ENCODE results near the gene CHRND.

- TF ChIP-seq, protein P1, sequence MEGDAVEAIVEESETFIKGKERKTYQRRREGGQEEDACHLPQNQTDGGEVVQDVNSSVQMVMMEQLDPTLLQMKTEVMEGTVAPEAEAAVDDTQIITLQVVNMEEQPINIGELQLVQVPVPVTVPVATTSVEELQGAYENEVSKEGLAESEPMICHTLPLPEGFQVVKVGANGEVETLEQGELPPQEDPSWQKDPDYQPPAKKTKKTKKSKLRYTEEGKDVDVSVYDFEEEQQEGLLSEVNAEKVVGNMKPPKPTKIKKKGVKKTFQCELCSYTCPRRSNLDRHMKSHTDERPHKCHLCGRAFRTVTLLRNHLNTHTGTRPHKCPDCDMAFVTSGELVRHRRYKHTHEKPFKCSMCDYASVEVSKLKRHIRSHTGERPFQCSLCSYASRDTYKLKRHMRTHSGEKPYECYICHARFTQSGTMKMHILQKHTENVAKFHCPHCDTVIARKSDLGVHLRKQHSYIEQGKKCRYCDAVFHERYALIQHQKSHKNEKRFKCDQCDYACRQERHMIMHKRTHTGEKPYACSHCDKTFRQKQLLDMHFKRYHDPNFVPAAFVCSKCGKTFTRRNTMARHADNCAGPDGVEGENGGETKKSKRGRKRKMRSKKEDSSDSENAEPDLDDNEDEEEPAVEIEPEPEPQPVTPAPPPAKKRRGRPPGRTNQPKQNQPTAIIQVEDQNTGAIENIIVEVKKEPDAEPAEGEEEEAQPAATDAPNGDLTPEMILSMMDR (IDR thresholded peaks at IDR 0.05; ENCODE audit: control extremely low read depth in 1 of 3, insufficient read depth in 1 of 3, low read depth in 1 of 3, low read length in 3 of 3) = no peak
- TF ChIP-seq SIN3A (conservative IDR thresholded peaks at IDR 0.05 in 1 of 2, IDR thresholded peaks at IDR 0.05 in 1 of 2; ENCODE audit: low read depth in 1 of 2, low read length in 2 of 2) = no peak
These were observed 4.8 kb downstream of the CHRND start for GRCh38 chr2:232530626-232531260.
